Measurements from ENCODE around the gene CCL18. TPM values are rescaled to one million over a fixed set of nuclear protein-coding genes. Genes with fewer than 3 reads are reported as not detected.
"Not testable (repeated sequence)": the region's sequence is repeated elsewhere in the genome, so short reads cannot be mapped to it uniquely, and the experiment has no call there.

CCL18 gene
- total RNA-seq (2014; rRNA removed): not detected in 2 replicates
- not detected for polyA plus RNA-seq (2012)

- no peak for DNase-seq (ENCODE audit: low read depth)
Measured at GRCh38 chr17:36063786-36064541, at the start of gene CCL18. Gene CCL18, plus strand, starts transcription at chr17:36064272. Its CDS starts 71 bp downstream, at chr17:36064343.

GRCh38 chr17:36014946-36015345 is 49.1 kb upstream of the CCL18 start:
- no peak for DNase-seq (ENCODE audit: low read depth)

GRCh38 chr17:36015895-36016294 is 48.2 kb upstream of the CCL18 start:
- DNase-seq (ENCODE audit: low read depth): not testable (repeated sequence)

GRCh38 chr17:36016555-36016954 is 47.5 kb upstream of the CCL18 start:
- no peak for DNase-seq (ENCODE audit: low read depth)

GRCh38 chr17:36017799-36018198 is 46.3 kb upstream of the CCL18 start, which contains the start of gene CCL23:
Gene CCL23, minus strand, starts transcription at chr17:36017972. Its CDS starts 75 bp downstream, at chr17:36017897.
- no peak for DNase-seq (ENCODE audit: low read depth)

GRCh38 chr17:36019423-36019822 is 44.6 kb upstream of the CCL18 start:
- DNase-seq (ENCODE audit: low read depth): no peak

- DNase-seq (ENCODE audit: low read depth): no peak
Measured at GRCh38 chr17:36024106-36024869, 39.8 kb upstream of the CCL18 start.

- no peak for DNase-seq (ENCODE audit: low read depth)
Measured at GRCh38 chr17:36027761-36028160, 36.3 kb upstream of the CCL18 start.

GRCh38 chr17:36030956-36031355 is 33.1 kb upstream of the CCL18 start:
- no peak for DNase-seq (ENCODE audit: low read depth)

GRCh38 chr17:36034127-36034526 is 29.9 kb upstream of the CCL18 start:
- DNase-seq (ENCODE audit: low read depth): no peak

GRCh38 chr17:36036235-36036634 is 27.8 kb upstream of the CCL18 start:
- no peak for DNase-seq (ENCODE audit: low read depth)

GRCh38 chr17:36048066-36048465 is 16.0 kb upstream of the CCL18 start:
- no peak for DNase-seq (ENCODE audit: low read depth)

GRCh38 chr17:36049643-36050042 is 14.4 kb upstream of the CCL18 start:
- DNase-seq (ENCODE audit: low read depth): no peak

GRCh38 chr17:36055171-36055570 is 8.9 kb upstream of the CCL18 start:
- DNase-seq (ENCODE audit: low read depth): no peak

- no peak for DNase-seq (ENCODE audit: low read depth)
Measured at GRCh38 chr17:36055921-36056520, 8.1 kb upstream of the CCL18 start.

- no peak for DNase-seq (ENCODE audit: low read depth)
Measured at GRCh38 chr17:36057911-36058310, 6.2 kb upstream of the CCL18 start.

- no peak for DNase-seq (ENCODE audit: low read depth)
Measured at GRCh38 chr17:36059406-36059805, 4.7 kb upstream of the CCL18 start.

- no peak for DNase-seq (ENCODE audit: low read depth)
Measured at GRCh38 chr17:36060816-36061215, 3.3 kb upstream of the CCL18 start.

- DNase-seq (ENCODE audit: low read depth): no peak
Measured at GRCh38 chr17:36066365-36066985, 2.4 kb downstream of the CCL18 start.

GRCh38 chr17:36068524-36068923 is 4.5 kb downstream of the CCL18 start:
- no peak for DNase-seq (ENCODE audit: low read depth)

- DNase-seq (ENCODE audit: low read depth): no peak
Measured at GRCh38 chr17:36069136-36069535, 5.1 kb downstream of the CCL18 start.

- no peak for DNase-seq (ENCODE audit: low read depth)
Measured at GRCh38 chr17:36070427-36070826, 6.4 kb downstream of the CCL18 start.
